ENCODE results near the gene STK26.

DNA sequence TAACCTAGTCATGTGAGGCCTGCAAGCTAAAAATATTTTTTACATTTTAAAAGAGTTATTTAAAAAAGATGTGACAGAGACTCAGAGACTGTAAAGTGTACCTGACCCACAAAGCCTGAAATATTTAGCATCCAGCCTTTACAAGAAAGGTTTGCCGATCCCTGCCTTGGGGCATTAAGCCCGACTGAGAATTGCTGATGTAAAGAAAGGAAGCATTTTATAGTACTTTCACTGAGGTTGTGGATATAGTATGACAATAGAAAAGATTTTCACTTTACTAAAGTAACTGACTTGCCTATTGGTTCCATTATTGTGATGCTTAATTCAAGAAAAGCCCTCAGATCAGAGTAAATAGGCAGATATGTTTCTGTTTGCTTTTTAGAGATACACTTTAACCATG is 17.0 kb downstream of the STK26 start:
- TF ChIP-seq, protein P1, sequence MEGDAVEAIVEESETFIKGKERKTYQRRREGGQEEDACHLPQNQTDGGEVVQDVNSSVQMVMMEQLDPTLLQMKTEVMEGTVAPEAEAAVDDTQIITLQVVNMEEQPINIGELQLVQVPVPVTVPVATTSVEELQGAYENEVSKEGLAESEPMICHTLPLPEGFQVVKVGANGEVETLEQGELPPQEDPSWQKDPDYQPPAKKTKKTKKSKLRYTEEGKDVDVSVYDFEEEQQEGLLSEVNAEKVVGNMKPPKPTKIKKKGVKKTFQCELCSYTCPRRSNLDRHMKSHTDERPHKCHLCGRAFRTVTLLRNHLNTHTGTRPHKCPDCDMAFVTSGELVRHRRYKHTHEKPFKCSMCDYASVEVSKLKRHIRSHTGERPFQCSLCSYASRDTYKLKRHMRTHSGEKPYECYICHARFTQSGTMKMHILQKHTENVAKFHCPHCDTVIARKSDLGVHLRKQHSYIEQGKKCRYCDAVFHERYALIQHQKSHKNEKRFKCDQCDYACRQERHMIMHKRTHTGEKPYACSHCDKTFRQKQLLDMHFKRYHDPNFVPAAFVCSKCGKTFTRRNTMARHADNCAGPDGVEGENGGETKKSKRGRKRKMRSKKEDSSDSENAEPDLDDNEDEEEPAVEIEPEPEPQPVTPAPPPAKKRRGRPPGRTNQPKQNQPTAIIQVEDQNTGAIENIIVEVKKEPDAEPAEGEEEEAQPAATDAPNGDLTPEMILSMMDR (IDR thresholded peaks at IDR 0.05; ENCODE audit: insufficient read depth, low read length) = no peak
- no peak for TF ChIP-seq GABPA (IDR thresholded peaks at IDR 0.05; ENCODE audit: low read depth)
- TF ChIP-seq SPI1 (IDR thresholded peaks at IDR 0.05; ENCODE audit: borderline replicate concordance, low read depth) = no peak
- TF ChIP-seq, protein P2, sequence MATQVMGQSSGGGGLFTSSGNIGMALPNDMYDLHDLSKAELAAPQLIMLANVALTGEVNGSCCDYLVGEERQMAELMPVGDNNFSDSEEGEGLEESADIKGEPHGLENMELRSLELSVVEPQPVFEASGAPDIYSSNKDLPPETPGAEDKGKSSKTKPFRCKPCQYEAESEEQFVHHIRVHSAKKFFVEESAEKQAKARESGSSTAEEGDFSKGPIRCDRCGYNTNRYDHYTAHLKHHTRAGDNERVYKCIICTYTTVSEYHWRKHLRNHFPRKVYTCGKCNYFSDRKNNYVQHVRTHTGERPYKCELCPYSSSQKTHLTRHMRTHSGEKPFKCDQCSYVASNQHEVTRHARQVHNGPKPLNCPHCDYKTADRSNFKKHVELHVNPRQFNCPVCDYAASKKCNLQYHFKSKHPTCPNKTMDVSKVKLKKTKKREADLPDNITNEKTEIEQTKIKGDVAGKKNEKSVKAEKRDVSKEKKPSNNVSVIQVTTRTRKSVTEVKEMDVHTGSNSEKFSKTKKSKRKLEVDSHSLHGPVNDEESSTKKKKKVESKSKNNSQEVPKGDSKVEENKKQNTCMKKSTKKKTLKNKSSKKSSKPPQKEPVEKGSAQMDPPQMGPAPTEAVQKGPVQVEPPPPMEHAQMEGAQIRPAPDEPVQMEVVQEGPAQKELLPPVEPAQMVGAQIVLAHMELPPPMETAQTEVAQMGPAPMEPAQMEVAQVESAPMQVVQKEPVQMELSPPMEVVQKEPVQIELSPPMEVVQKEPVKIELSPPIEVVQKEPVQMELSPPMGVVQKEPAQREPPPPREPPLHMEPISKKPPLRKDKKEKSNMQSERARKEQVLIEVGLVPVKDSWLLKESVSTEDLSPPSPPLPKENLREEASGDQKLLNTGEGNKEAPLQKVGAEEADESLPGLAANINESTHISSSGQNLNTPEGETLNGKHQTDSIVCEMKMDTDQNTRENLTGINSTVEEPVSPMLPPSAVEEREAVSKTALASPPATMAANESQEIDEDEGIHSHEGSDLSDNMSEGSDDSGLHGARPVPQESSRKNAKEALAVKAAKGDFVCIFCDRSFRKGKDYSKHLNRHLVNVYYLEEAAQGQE (IDR thresholded peaks at IDR 0.05; ENCODE audit: insufficient replicate concordance, low read depth) = no peak
